Medulla oblongata (tissue), 1 donor: ENCODE results near the gene CBX1.

Experiments
- DNase-seq: peaks from one replicate; pipeline ENCODE4 v3.0.0-alpha.2; 2015; ENCODE audit errors: extremely low spot score

Gene CBX1

DNA sequence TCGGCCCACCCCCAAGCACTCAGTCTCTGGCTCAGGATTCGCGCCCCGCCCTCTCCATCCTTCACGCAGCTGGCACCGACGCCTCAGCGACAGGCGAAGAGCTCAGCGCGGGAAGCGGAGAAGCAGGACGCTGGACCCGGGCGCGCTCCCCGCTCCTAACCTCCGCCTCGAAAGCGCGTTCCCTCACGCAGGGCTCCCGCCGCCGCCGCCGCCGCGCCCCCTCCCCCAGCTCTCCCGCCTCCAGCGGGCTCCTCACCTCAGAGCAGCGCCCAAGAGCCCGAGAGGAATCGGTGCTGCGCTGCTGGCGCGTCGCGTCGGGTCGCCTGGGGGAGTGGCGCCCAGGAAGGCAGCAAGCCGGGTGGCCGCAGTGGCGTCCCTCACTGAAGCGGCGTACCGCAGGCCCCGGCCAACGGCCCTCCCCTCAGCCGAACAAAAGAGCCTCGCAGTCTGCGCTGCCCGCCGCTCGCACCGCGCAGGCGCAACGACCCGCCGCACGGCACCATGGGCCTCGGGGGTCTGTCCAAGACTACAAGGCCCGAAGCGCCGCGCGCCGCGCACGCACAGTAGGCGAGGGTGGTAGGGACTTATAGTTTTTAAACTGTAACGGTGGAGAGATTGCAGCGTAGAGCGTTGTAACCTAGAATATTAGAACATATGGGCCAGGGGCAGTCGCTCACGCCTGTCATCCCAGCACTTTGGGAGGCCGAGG, at the start of gene CBX1:
TSS of gene CBX1 (minus strand) at position 467 of the 709 bp plus-strand sequence. CDS start 24,474 bp downstream, outside the sequence.
- DNase-seq = peak; percentile 96

DNA sequence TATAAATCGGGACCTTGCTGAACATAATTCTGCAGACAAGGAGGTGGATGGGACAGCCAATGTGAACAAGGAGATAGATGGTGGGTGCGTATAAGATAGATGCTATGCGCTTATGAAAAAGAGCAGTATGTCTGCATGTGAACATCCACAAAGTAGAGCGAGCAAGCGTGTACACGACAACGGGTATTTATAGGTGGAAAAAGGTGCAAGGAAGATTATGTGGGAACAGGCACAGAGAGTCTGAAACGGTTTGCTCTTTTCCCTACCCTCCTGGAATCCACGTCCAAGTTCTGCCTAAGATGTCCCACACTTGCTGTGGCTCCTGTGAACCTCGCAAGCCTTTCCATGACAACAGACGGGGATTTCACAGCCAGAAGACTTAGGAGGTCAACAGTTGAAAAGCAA, 49.3 kb upstream of the CBX1 start:
- no peak for DNase-seq

DNA sequence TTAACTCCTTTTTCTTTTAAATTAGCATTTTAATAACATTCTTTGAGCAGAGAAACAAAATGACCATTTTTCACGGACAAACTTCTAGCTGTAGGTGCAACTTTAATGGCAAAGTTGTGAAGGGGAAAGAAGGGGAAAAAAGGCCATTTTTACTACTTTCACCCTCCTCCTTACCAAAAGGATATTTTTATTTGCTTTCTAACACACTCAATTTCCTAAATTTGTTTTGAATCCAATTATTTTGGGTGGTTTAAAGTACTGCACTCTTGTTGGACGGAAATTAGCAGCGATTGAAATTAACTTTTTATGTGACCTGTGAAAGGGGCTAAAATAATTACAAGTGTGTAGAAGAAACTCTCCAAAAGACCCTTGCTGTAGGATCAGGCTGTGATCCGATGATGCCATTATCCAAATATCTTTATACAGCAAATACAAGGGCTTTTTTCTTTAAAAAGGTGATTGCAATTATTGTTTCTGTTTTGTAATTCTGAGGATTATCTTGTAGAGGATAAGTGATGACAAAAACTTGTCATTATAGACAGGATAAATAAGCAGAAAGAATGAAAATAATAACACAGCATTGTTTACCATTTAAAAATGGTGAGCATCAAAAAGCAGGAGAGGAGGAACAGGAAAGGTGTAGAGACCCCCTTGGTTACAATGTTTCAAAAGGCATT, 48.6 kb upstream of the CBX1 start:
- DNase-seq = no peak

DNA sequence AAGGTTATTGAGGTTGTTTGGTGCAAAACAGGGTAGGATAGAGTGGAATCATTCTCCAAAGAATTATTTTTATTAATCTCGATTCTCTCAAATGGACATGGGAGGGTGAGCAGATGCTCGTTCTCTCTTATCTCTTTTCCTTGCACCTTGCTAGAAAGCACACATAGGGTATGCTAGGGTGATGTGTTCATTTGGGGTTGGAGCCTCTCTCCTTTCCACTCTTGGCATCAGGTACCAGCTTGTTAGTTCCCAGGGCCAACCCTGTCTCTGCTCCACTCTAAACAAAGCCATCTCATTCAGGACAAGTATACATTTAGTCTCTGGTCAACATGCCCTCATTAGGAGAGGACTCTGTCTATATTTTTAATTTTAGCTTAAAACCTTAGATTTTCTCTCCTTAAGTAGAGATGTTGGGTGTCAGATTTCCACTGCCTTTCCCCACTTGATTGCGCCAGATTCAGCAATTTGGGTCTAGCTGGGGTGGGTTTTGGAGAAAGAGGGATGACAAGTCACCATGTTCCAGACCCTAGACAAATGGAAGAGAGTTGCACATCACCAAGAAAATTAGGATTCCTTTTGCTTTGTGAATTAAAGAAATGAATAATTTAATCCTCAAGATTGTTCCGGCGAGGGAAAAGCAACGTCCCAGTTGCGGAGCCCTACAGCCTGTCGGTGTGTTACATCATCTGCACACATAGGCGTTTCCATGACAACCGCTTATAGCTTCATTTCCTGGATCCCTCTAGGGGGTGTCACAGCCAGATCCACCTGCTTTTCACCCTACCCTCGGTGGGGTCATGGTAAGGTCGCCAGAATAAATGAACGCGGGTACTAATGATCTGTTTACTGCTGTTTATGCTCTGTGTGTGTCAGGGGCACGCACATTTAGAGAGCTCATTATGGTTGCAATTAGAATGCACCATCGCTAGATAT, 47.8 kb upstream of the CBX1 start:
- DNase-seq = no peak

DNA sequence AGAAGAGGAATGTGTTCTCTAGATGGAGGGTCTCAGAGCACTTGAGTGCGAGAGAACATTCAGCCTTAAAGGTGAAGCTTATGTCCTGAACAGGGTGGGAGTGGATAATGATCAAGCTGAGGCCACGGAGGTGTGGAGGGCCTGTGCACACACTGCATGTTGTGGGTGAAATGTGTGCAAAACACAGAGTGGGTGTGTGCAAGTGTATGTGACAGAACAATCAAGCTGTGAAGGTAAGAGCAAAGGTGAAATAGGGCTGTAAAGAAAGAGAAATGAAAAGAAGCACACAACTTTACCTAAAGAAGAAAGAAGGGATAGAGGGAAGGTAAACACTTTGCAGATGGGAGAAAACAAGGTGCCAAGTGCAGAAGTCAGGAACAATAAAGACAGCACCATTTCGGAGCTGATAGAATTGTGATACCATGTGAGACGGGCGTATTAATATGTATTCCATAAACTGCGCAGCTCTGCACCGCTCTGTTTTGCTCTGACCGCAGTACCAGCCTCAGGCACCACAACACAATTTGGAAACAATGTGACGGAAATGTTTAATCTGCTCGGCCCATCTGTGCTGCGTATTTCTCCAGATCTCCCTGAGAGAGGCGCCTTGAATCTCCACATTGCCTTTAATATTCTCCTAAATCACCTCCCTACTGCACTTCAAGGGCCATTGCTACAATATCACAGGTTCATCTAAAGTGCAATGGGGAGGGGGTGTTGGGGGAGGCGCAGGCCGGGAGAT, 46.9 kb upstream of the CBX1 start:
- no peak for DNase-seq

DNA sequence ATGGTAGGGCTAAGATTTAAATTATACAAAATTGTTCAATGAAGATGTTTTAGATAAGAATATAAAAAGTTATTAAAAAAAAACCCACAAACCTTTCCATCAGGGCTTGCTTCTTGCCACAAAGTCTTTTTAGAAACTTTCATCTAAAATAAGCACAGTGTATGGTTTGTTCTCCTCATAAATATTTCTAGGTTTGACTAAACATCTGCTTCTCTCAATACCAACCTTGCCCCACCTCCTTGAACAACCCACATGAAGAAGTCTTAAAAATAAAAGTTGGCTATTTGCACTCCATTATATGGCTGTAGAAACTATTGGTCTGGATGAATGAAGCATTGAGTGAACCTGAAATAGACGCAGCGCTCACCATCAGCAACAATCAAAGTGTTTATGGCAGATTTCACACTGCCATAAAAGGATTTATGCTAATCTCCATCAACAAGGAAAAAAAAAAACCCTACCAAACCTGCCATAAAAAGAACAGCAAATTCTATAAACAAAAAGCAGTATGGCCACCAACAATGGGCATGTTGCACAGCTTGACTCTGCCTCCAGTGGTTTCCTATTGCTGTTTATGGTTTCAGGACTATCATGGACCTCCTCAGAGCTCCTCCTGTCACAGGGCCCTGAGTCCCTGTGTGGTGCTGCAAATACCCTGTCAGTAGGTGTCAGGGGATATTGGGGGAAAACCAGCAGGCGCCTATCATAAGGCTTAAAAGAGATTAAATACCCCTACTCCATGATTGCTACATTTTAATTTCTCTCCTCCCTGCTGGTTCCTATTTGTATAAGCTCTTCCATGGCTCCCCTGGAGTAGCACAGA, 43.9 kb upstream of the CBX1 start:
- no peak for DNase-seq

DNA sequence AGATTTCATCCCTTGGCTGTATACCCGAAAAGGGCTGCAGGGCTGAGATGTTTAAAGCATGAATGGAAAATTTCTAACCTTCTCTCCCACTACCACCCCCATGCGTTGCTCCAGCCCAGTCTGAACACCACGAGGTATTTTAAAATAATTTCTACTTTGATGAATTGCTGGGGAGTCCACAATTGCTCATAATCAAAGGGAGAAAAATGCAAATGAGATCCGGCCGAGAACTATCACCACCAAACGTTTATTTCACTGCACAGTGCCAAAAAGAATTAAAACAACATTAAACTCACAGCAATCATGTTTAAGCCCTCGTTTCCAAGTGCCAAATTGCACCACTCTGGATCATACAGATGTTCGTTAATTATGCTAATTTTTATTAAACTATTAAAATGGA, 43.0 kb upstream of the CBX1 start:
- DNase-seq = no peak

DNA sequence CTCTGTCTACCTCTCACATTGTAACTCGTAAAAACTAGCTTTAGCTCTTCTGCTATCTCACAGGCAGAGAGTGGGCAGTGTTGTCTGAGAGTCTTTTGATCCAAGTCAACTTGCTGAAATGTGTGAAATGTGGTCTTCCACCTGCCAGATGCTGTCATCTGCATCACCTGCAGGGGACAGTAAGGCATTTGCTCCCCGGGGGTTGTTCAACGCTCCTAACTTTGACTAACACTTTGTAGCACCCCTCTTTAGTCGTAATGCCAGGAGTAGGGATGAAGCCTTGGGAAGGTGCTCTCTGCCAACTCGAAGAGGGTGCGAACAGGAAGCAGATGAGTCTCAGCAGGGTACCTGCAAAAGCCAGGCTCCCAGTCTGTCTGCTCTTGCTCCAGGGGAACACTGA, 42.4 kb upstream of the CBX1 start:
- no peak for DNase-seq

DNA sequence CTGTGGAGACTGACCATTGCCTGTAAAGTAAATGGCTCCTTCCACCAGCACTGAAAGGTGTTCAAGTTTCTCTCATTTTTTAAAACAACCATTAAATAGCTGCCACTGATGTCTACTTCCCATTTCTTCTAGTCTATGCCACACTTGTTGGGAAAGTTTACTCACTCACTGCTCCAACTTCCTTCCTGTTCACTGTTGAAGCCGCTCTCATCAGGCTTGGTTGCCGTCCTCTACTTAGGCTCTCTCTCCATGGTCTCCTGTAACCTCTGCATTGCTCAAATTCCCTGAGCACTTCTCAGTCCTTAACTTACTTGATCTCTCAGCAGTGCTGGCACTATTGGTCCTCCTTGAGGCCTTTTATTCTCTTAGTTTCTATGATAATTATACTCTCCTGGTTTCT, 38.7 kb upstream of the CBX1 start:
- DNase-seq = peak; percentile 38

DNA sequence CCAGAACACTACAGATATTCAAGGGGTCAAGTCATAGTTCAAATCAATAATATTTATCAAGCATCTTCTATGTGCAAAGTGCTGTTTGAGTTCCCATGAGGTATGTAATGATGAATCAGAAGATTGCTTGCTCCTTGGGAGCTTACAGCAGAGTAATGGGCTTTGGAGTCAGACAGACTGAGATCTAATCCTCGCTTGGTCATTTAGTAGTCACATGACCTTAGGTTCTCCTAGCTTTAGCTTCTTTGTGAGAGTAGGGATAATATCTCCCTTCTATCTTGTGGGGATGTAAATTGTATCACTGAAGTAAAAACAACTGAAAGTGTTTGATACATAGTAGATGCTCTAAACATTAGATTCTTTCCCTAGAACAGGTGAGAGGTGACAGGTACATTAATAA, 36.4 kb upstream of the CBX1 start:
- DNase-seq = no peak

DNA sequence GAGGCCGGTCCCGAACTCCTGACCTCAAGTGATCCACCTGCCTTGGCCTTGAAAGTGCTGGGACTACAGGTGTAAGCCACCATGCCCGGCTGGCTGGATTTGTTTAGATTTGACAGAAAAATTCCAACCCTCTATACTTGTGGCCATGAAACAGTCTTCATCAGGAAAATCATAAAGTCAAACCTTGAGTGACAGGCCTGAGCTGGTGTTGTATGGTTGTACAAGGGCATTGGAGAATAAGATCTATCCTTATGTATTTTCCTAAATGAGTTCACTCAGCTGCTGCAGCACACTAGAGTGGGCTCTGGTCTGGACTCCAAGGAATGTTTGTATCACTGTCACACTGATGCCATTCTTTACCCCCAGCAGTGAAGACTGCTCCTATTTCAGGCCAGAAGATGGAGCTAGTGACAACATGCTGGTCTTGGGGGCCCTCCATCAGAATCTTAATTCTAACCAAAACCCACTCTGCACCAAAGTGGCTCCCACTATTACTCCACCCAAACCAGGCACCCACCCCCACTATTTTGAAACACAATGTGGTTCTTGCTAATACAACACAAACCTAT, 33.7 kb upstream of the CBX1 start:
- no peak for DNase-seq

DNA sequence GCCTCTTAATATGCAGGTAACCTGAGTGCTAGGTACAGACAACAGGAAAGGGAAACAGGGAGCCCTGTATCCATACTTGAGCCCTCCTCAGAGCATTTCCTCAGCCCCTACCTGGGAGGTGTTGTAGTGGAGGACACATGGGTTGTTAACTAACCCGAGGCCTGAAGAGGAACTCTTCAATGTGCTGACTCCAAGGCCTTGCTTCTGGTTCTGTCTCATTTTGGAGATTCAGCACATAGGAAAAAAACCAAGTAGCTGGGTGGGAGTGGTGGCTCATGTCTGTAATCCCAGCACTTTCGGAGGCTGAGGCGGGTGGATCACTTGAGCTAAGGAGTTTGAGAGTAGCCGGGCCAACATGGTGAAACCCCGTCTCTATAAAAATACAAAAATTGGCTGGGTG, 31.1 kb upstream of the CBX1 start:
- peak; percentile 47 for DNase-seq

DNA sequence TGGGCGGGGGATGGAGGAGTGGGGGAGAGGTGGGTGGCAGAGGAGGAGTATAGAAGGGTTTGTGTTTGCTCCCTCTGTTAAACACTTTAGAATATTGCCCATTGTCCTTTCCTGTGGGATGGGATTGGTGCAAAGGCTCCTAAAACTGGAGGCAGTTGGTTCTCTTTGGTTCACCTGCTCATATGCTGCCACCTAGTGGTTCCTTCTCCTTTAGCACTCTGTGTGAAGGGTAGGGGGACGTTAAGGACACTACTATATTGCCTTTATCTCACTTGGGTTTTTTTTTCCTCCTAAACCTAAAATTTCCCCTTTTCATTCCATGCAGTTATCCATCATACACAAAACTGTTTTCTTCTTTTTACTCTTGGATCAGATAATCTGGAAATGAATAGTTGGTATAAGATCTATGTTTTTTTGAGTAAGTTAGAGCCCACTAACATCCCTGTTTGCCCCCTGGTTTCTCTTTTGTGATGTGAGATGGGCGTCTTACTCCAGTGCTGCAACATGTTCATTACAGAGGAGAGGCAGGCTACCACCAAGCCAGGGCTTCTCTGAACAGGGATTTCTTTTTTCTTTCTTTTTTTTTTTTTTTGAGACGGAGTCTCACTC, 30.0 kb upstream of the CBX1 start:
- DNase-seq = peak; percentile 89

DNA sequence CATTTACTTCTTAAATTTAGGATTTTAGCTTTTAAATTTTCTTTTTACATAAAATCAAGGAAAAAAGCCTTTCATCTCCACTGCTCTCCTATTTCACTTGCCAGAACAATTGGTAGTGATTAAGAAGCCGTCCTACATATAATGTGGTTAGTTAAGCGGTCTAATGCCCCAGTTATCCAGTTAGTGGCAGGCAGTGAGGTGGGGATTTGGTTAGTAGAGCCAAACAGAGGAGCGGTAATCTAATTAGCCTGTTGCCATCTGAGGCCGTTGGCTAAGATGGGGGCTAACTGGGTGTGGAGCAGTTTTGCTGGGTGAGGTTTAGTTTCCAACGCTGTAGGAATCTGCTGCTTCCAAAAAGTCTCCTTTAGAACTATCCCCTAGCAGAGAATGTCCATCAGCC, 28.7 kb upstream of the CBX1 start:
- DNase-seq = no peak

DNA sequence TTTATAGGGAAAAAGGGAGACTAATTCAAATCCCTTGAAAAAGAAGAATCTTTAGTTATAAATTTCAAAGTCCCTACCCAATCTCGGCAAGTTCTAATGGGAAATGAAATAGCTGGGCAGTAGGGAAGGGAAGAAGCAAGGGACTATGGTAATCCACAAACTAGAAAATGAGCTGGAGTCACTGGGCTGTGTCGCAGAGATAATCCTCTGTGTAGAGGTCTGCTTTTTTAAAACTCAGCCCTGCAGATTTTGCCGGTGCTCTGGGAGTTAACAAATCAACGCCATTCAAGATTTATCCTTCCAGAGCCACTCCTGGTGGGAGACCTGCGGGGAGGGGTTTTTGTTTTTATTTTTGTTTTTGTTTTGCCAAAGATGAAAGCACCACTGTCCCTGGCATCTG, 27.1 kb upstream of the CBX1 start:
- DNase-seq = no peak

DNA sequence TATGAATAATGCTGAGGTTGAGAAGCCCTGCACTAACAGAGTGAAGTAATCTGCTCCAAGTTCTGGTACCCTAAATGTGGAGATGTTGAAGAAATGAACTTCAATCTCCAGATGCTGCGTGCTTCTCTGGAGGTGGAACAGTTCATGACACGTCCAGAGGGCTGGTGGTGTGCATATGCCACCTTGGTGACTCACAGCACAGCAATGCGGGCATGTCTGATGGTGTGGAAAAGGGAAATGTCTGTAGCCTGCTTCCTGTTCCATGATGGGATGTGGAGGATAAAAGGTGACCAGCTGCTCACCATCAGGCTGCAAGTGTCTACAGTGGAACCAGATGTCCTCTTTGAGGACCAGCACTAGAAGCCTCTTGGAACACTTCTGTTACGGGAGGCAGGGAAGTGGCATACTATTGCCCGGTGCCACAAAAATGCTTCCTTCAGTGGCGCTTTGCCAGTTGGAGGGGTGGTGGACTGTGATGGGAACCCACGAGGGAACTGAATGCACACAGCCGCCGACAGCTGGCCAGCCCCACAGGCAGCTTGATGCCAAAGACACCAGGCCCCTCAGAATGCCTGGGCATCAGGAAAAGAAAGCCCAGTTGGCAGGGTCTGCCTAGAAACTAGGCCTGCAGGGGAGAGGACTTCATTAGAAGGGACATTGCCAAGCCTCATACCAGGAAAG, 26.2 kb upstream of the CBX1 start:
- peak; percentile 34 for DNase-seq

DNA sequence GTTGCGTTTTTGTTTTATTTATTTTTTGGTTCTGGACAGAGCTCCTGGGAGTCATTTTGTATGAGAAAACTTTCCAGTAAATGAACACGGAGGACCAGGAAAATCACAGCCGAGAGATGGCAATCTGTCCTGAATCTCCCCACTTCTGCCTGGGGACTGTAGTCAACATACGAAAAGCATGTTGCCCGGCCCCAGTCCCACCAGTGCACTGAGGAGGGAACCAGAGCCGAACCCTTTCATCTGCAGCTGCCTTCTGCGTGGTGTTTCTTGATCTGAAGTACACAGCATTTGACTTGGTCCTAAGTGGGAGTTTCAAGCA, 25.2 kb upstream of the CBX1 start:
- no peak for DNase-seq

DNA sequence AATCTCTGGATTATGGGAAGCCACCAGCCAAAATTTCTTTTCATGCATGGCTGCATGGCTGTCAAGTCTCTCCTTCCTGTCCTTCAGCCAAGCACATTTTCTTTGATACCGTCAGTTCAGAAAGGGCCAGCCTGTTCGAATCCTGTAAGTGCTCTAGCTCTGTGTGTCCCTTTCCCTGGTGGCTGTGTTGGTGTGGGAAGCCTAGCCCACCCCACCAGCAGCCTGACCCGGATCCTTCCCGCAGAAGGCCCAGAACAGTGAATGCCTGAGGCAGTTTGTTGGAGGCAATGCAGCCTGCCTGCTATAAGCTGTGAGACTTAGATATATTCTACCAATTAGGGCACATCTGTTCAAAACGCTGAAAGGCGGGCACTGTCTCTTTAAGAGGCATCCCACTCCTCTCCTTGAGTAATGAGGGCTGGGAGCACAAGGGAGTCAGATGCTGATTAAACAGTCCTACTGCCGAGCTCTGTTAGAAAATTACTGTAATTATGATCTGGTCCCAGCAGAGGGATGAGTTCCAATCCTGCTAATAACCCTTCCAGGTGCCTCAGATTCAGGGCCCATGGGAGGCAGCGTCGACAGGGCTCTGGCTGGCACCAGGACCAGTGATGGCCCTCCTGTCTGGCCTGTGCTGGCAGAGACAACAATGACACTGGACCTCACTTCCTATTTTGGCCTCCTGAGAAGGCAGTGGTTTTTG, 24.7 kb upstream of the CBX1 start:
- no peak for DNase-seq

DNA sequence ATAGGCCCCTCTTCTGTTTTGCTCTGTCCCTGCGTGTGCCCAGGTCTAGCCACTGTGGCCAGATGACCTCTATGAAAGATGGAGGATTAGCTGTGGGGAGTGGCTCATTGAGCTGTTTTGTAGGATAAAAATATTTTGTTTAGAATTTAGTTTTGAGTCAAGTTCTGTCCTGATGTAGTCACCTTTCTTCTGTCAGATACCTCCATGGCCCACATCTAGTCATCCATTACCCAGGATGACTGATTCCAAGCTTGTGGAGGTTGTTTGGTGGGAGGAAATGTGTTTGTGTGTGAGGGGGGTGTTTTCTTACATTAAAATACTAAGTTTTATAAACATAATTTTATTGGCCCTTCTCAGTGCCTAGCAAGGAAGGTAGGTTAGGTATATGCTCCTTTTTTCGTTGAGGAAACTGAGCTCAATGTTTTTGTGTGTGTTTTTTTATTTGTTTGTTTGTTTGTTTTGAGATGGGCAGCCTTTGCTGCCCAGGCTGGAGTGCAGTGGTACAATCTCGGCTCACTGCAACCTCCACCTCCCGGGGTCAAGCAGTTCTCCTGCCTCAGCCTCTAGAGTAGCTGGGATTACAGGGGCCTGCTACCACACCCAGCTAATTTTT, 22.6 kb upstream of the CBX1 start:
- DNase-seq = no peak
